Ovary (tissue), 3 donors: ENCODE results near the gene MMP3.

Source experiments
- POLR2A ChIP-seq: fragments of 450-650 bp; IDR thresholded peaks from one replicate; pipeline ENCODE4 v1.6.1; 2017; ENCODE audit warnings: antibody characterized with exemption, mild to moderate bottlenecking, moderate library complexity
- TF ChIP-seq, protein P1 (sequence below), 3 donors: fragments of 450-650 bp in 2 of 3; fragments of 200-600 bp in 1 of 3; IDR thresholded peaks; one replicate each; pipeline versions ENCODE4 v1.5.1 to v1.8.0; 2016 to 2022; ENCODE audit warnings: antibody characterized with exemption in 3 of 3, mild to moderate bottlenecking in 1 of 3
- donor health status: DM: no; HTN: no; CAD: no.

DNA sequence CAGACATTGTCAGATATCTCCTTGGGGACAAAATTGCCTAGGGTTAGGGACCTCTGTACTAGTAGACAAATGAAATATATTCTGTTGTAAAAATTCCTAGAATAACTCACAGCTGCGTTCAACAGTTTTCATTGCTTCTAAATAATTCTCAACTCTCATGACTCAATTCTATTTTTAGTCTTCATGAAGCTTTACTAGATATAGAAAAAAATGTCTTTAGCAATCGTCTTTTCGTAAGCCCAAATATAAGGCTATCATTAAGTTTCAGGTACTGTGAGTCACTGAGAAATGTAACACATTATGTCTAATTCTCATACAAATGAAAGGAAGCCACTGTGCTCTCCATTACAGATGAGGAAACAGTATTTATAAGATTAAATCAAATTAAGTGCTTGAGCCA, 24.9 kb upstream of the MMP3 start:
- TF ChIP-seq, protein P1, sequence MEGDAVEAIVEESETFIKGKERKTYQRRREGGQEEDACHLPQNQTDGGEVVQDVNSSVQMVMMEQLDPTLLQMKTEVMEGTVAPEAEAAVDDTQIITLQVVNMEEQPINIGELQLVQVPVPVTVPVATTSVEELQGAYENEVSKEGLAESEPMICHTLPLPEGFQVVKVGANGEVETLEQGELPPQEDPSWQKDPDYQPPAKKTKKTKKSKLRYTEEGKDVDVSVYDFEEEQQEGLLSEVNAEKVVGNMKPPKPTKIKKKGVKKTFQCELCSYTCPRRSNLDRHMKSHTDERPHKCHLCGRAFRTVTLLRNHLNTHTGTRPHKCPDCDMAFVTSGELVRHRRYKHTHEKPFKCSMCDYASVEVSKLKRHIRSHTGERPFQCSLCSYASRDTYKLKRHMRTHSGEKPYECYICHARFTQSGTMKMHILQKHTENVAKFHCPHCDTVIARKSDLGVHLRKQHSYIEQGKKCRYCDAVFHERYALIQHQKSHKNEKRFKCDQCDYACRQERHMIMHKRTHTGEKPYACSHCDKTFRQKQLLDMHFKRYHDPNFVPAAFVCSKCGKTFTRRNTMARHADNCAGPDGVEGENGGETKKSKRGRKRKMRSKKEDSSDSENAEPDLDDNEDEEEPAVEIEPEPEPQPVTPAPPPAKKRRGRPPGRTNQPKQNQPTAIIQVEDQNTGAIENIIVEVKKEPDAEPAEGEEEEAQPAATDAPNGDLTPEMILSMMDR (IDR thresholded peaks at IDR 0.05), result no peak
- TF ChIP-seq POLR2A, result no peak
